Measurements from ENCODE around the gene HECW1.
"Not testable (repeated sequence)": the region's sequence is repeated elsewhere in the genome, so short reads cannot be mapped to it uniquely, and the experiment has no call there.

HECW1 gene

DNA sequence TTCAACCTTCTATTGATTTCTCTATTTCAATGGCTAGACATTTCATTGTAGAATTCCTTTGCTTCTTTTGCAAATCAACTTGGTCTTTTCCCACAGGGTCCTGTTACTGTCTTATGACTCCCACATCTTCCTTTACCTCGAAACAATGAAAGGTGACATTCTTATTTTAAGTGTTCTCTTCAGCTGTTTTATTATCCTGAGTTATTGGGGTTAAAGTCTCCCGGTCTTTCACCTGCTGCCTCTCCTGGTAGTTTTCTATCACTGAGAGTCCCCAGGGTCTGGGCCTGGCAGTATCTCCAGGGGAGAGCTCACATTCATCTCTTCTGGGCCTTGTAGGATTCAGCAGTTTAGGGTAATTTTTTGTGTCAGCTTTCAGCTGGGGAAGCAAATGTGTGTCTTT, 95.8 kb downstream of the HECW1 start:
- no peak for DNase-seq (ENCODE audit: low read depth)

DNA sequence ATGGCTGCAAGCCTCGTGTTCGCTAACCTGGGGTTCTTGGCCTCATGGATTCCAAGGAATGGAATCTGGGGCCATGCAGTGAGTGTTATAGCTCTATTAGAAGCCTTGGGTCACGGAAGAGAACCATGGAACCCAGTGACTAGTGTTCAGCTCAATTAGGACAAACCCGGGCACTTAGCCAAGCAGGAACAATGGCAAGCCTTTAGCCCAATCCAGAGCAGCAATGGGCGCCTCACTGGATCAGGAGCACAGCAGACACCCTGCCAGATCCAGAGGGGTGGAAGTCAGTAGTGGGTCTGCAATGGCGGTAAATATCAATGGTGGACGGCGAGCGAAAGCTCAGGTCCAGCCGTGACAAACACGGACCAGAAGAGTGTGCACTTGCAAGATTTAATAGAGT, 98.1 kb downstream of the HECW1 start:
- DNase-seq (ENCODE audit: low read depth) = not testable (repeated sequence)

DNA sequence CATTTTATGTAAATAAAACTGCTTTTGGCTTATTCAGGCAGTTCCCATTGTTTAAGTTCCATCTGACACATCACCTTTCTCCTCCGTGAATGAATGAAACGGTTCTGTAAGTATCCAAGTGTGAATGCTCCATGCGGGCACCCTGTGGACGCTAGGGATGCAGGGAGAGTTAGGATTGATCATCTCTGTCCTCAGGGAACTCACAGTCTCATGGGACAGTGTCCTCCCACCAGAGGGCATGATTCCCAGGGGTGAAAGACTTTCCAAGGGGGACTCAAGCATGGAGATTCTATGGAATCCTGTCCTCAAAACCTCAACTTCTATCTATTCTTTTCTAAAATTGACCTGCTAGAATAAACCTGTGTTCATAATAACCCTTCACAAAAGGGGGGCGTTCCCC, 98.8 kb downstream of the HECW1 start:
- no peak for DNase-seq (ENCODE audit: low read depth)

DNA sequence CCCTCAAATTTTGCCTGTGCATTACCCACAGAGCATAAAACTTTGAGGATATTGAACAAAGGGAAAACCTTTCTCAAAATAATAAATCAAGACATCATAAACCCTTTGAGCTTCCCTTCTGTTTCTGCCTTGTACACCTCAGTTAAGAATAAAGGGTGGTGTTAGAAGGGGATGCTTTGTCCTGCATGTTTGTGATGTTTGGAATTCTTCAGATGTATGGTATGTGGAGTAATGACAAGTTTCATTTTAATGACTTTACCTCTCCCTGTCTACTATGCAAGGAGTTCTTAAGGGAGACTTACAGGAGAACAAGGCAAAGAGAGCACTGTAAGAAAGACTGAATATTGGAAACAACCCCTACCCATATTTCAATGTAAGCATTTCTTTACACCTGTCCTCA, 99.2 kb downstream of the HECW1 start:
- DNase-seq (ENCODE audit: low read depth) = no peak

DNA sequence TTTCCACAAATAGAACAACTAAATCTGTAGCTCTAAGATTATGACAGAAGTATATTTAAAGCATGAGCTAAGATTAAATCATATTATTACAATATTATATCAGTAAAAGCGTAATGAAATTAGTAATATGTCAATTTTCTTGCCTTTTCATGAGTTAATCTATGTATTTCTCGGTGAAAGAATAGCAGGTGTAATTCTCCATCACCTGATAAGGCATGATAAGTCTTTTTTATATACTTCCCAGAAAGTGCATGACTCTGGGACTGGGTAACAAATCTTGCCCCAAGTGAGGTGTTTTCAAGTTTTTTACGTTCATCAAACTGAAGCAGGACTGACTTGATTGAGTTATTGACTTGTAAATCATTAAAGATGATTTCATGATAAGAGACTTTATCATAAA, 100.5 kb downstream of the HECW1 start:
- no peak for DNase-seq (ENCODE audit: low read depth)

DNA sequence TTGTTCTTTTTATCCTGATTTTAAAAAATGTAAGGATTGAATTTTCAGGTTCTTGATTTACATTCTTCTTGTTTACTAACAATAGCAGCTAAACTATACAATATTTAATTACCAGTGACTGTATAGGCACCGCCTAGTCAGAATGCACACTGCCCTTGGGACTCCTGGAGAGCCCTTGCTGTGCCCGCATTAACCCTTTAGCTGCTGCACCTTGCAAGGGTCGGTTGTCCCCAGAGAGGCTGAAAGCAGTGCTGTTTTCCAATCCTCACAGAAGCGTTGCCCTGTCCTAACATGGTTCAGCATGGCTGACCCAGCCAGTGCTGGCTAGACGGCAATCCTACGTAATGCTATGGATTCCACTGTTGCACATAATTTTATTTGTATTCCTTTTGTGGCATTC, 102.6 kb downstream of the HECW1 start:
- DNase-seq (ENCODE audit: low read depth) = no peak

DNA sequence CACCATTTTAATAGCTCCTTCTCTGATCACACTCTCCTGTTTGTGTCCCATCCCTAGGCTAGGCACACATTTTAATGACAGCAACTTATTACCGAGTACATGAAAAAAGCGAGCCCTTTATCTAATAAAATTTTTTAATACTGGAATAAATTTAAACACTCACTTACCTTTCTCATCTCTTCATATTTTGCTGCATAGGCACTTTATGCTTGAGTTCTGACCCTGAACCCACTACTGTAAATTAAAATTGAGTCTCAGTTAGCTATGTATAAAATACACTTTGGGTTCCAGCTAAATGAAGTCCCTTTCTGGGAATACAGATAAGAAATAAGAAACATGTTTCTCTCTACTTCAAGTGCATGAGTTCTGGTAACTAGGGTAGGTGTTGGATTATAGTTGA, 104.6 kb downstream of the HECW1 start:
- DNase-seq (ENCODE audit: low read depth) = no peak

DNA sequence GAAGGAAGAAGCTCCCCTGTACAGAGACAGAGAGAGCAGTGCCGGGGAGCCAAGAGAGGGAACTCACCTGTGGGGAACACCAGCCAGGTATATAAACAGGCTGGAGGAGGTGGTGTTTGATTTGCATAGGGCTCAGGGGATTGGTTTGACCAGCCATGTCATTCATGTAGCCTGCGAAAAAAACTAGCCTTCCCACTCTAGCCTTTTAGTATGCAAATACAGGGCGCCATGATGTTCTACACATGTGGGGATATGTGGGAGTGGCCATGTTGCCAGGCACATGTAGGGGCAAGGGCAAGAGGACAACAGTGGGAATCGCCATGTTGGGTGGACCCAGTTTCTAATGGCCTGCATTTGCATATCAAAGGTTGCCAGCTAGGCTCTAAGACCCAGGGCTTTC, 106.5 kb downstream of the HECW1 start:
- not testable (repeated sequence) for DNase-seq (ENCODE audit: low read depth)

DNA sequence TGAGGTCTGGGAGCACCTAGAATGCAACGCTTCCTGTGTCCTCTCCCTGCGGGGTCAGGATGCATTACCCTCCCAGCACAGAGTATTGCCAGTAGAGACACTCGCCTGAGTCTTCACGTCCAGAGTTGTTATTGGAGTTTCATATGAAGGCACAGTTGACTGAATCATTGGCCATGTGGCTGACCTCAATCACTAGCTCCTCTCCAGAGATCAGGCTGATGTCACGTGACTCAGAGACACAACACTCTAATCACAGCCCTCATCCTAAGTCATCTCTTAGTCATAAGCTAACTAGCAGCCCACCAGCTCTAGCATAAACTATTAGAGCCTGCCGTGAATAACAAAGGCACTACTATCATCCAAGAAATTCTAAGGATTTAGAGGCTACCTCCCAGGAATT, 107.8 kb downstream of the HECW1 start:
- no peak for DNase-seq (ENCODE audit: low read depth)

DNA sequence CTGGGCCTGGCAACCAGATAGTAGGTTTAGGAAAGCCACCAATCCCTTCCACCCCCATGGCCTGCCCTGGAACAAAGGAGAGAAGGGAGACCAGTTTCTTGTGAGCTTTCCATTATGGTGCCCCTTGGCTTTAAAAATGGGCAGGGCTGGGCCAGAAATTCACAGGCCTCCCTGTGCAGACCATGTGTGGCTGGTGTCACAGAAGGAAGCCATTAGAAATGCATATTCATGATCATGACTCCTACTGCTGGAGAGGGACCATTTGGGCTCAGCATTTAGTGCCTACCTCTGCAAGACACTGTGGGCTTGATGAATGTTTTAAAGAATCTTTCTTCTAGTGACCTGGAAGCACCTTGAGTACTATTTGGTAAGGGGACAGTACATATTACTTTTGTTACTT, 108.3 kb downstream of the HECW1 start:
- no peak for DNase-seq (ENCODE audit: low read depth)

DNA sequence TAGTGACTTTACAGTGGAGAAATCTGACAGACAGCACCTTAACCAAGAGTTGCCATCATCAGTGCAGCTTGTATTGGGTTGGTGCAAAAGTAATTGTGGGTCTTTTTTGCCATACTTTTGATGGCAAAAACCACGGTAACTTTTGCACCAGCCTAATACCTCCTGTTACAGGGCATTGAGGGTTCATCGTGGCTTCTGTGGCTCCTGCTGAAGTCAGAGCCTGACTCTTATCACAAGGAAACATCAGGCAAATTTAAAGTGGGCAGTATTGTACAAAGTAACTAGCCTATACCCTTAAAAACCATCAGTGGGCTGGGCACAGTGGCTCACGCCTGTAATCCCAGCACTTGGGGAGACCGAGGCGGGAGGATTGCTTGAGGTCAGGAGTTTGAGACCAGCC, 117.4 kb downstream of the HECW1 start:
- no peak for DNase-seq (ENCODE audit: low read depth)

DNA sequence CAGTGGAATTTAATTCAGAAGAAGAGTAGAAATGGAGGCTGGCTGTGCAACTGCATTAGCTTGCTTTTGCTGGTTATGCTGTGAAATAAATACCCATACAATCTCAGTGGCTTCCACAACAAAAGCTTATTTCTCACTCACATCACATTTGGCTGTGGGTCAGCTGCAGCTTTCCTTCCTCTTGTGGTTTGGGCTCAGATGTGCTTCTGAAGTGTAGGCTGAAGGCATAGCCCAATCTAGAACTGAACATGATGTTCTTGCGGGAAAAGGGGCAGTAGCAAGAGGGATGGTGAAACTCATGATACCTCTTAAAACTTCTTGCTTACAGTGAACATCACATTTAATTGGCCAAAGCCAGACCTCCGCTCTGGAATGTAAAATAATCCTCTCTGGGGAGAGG, 119.9 kb downstream of the HECW1 start:
- DNase-seq (ENCODE audit: low read depth) = no peak

DNA sequence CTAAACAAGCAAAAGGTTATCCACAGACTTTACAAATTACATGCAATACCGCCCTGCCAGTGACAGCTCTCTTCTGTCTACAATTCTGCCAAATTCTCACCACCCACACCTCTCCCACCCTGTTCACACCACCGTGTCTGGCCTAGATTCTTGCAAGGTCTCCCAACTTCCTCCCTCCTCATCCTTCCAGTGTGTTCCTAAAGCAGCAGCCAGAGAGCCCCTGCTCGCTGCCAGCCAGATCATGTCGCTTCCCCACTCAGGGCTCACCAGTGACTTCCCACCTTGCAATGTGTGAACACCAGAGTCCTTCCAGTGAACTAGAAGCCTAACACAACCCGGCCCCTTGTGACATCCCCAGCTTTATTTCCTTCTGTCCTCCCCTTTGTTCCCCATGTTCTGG, 121.6 kb downstream of the HECW1 start:
- no peak for DNase-seq (ENCODE audit: low read depth)

DNA sequence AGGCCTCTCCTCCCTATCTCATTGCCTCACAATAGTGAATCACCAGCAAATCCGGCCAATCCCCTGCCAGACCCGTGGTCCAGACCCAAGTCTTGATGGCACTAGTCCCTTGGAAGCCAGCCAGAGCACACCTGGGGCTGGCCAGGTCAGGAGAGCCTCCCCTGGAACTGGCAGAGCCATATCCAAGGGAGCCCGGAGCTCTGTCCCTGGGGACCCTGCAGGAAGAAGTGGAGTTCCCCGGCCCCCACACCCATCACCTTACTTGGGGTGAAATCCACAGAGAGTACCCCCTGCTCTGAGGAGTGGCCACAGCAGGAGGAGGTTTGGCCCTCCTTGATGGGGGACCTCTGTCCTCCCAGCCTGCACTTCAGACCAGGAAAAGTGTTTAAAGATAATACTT, 122.5 kb downstream of the HECW1 start:
- no peak for DNase-seq (ENCODE audit: low read depth)

DNA sequence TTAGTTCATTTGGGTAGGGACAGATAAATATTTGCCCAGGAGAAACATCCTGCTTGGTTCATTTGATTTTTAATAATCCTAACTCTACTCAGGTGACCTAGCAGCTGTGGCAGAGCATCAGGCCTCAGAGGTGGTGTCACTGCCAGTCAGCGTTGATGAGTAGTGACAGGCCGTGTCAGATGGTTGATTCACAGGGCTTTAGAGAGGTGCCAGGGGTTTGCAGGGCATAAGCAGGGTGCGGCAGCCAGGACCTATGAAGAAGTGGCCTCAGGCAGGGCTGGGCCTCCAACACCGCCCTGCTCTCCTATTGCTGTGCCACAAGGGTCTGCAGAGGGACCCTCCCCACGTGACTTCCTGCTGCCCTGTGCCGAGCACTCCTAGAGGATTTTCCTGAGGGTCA, 128.1 kb downstream of the HECW1 start:
- no peak for DNase-seq (ENCODE audit: low read depth)

DNA sequence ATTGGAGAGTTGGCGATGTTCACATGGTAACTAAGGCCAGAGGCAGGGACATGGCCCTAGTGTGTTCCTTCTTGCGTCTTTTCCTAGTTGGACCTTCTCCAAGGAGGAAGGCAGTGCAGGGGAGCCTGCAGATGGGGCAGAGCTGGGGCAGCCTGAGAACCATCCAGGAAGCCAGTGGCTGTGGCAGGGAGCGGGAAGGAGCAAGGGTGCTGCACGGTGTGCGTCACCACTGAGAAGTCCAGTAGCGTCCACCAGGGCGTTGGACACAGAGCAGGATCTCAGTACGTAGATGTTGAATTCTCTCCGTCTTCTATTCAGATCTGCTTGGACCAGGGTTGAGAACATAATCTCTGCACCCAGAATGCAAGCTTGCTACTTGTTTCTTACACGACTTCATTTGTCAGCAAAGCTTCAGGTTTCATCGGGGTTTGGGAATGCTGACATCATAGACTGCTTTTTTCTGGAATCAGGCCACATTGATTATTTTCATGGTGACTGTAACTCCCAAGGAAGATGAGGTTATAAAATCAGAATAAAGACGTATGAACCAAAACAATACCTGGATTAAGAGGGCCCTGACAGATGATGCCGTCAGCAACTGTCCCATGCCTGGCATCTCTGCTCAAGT, 130.3 kb downstream of the HECW1 start:
- no peak for DNase-seq (ENCODE audit: low read depth)

DNA sequence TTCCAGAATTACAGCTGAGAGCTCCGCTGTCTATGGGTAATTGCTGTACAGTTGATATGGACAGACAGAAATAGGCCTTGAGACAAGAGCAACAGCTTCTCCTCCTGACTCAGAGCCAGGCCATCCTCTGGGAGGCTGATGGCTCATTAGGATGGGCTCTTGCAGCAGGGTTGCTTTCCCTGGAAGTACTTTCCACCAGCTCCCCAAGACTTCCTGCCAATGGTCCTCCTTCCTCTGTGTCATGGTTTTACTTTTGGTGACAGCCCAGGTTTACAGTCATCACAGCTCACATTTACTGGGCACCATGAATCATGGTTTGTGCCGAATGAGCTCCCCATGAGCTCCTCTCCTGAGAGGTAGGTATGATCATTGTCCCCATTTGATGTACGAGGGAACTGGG, 131.8 kb downstream of the HECW1 start:
- no peak for DNase-seq (ENCODE audit: low read depth)

DNA sequence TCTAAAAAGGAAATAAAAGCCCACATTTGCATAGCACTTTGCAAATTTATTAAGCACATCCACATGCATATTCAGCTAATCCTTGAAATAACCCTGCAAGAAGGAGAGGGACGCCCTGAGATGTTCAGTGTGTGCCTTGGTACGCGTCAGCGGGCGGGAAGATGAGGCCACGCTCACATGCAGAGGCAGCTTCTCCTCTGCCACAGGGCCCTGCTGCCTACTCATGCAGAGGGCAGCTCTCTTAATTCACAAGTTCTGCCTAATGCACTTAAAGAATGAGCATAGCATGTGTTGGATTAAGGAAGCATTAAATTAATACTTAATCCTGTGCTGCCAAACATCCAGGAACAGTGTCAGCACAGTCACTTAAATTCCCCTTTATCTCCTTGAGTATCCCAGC, 132.3 kb downstream of the HECW1 start:
- DNase-seq (ENCODE audit: low read depth) = no peak

DNA sequence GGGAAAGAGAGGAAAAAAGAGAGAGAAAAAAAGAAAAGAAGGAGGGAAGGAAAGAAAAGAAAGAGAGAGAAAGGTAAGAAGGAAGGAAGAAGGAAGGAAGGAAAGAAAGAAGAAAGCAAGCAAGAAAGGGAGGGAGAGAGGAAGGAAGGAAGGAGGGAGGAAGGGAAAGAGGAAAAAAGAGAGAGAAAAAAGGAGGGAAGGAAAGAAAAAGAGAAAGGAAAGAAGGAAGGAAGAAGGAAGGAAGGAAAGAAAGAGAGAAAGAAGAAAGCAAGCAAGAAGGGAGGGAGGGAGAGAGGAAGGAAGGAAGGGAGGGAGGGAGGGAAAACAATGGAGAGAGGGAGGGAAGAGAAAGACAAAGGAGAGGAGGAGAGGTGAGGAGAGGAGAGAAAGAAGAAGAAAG, 135.3 kb downstream of the HECW1 start:
- DNase-seq (ENCODE audit: low read depth) = no peak

DNA sequence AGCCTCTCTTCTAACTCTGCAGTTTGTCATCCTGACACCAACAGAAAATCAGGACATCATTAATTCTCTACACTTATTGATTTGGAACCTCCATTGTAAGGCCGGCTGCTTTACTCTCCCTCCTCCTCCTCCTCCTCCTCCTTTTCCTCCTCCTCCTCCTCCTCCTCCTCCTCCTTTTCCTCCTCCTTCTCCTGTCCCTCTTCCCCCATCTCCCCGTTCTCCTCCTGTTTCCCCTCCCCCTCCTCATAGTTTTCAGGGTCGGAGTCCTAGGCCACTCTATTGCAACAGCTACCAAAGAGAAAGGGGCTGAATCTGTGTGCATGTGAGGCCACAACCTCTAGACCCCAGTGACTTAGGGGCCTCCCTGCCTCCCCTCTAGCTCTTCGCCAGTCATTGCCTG, 136.1 kb downstream of the HECW1 start:
- no peak for DNase-seq (ENCODE audit: low read depth)

DNA sequence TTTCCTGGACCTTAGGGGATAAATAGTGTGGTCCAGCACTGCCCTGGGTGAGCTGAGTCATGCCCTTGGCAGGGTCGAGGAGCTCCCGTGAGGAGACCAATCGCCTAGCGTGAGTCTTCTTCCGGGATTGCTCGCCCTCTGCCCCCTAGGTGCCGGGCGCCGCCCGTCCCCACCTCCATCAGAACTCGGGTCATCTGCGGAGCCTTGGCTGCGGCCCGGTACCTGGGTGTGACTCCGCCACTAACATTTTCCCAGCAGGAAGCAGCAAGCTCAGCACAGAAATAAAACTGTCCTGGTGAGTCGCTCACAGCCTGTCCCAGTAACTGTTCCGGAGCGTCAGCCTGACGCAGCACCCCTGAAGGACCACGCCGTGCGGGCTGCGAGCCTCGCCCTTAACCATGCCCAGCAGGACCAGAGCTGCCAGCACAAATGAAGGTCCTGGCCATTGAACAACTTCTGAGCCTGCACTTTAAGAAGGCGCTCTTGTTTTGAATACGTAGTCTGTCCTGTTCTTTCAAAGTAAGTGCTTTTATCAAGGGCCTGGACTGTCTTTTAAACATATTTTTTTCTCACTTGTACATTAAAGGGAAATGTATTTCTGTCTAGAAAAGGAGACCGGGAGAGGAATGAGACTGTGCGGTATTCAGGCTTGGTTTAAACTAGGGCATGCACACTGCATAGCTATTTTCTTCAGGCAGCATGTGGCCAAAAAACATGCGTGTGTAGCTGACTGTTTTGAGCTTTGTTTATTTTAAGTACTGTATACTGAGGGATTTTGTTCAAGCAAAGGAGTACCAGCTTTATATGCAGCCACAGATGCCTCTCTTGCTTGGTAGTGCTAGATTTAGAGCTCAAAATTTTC, 136.7 kb downstream of the HECW1 start:
- DNase-seq (ENCODE audit: low read depth) = no peak

DNA sequence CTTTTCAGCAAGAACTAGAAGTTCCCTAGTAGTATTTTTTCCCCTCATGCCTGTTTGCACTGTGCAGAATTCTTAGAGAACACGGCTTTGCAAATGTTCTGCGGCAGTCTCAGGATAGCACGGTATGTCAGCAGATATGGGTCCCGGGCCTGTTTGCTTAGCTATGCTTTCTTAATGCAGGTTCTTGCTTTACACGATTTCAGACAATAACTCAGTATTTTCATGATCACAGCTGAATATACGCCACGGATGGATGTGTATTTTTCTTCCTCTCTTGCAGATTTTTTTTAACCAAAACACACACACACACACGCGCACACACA, 137.3 kb downstream of the HECW1 start:
- DNase-seq (ENCODE audit: low read depth) = no peak

DNA sequence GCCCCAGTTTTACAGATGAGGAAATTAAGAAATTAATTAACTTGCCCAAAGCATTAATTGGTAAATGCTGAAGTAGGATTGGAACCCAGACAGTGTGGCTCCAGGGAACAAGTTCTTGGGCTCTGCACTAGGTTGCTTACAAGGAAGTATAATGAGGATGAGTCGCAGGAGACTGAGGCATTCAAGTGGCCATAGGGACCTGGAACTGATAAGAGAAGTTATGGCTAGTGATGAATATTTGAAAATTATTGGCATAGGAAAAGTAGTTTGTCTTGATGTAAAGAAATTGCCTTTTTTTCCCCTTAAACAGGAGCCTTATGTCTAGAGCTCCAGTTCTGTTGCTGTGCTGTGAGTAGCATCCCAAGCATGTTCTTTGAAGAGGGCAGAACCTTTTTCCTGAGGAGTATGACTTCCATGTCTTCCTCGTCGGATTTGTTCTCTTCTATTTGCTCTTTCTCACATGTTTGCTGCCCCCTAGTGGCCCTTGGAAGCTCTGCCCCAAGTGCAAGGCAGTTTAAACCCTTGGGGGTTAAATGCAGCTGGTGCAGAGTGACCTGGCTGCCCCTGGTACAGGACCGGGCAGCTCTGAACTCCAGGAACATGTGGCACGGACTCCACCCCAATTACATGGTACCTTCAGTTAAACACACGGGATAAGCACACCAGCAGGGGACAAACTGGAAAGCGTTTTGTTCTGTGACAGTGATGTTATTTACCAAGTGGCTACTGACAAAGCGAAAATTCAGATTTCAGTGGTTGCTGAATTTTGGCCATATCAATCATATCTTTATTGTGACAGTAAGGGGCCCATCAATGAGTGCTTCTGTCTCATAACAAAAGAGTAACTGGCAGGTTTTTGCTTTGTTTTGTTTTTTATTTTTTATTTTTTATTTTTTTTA, 148.8 kb downstream of the HECW1 start:
- peak; percentile 50 for DNase-seq (ENCODE audit: low read depth)
